Measurements from ENCODE around the gene RFTN1.

DNA sequence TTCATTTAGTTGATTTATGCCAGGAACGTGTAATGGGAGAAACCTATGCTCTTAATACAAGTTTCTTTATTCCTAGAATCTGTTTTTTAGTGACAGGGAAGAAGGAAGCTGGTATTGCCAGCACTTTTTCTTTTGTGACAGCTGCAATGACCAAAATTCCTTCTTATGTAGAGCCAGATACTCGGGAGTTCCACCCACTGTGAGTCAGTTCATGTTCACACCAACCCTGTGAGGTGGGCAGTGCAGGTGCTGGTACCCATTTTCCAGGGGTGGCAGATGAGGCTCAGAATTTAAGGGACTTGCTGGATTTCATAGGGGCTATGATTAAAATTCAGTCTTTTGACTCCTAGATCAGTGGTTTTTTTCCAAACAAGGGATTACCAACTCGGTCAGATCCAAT is 213.8 kb downstream of the RFTN1 start:
- no peak for TF ChIP-seq CTCF (conservative IDR thresholded peaks at IDR 0.05 in 1 of 2, IDR thresholded peaks at IDR 0.05 in 1 of 2; ENCODE audit: low read depth in 1 of 2, low read length in 2 of 2)
- no peak for TF ChIP-seq EZH2 (IDR thresholded peaks at IDR 0.05; ENCODE audit: low read length, missing control alignments)
